Measurements from ENCODE around the gene RBM23. TPM values are rescaled to one million over a fixed set of nuclear protein-coding genes. Genes with fewer than 3 reads are reported as not detected.
"Not testable (repeated sequence)": the region's sequence is repeated elsewhere in the genome, so short reads cannot be mapped to it uniquely, and the experiment has no call there.

RBM23 gene
- total RNA-seq, 1 donor from 2014 or later, result 42.1 TPM

GRCh38 chr14:22952418-22952817, 33.5 kb upstream of the RBM23 start:
- no peak for DNase-seq
- no peak for TF ChIP-seq CTCF (IDR thresholded peaks at IDR 0.05; ENCODE audit: borderline replicate concordance)
- H3K27ac ChIP-seq (replicated peaks), result no peak overlapping the region
- intact Hi-C loops (cut with micrococcal nuclease), result no loop called here
- peaks cover 22% of the 10 kb centered on the region for H3K4me1 ChIP-seq
- H3K9me3 ChIP-seq (replicated peaks), result no peaks in the 10 kb centered on the region
- peaks cover 71% of the 10 kb centered on the region for H3K36me3 ChIP-seq
- no peaks in the 10 kb centered on the region for H3K27me3 ChIP-seq (ENCODE audit: low read depth)
- no peak overlapping the region for H3K4me3 ChIP-seq

- peaks cover 77% of the 10 kb centered on the region for H3K36me3 ChIP-seq
- intact Hi-C loops (cut with micrococcal nuclease), result not testable (repeated sequence)
Observed at GRCh38 chr14:22951795-22952194, 32.8 kb upstream of the RBM23 start.

GRCh38 chr14:22945642-22946041, 26.7 kb upstream of the RBM23 start:
- H3K27me3 ChIP-seq (ENCODE audit: low read depth), result no peaks in the 10 kb centered on the region
- no peaks in the 10 kb centered on the region for H3K9me3 ChIP-seq (replicated peaks)
- H3K27ac ChIP-seq (replicated peaks), result no peak overlapping the region
- H3K4me1 ChIP-seq, result no peaks in the 10 kb centered on the region
- DNase-seq, result no peak
- H3K4me3 ChIP-seq, result no peak overlapping the region
- peaks cover 65% of the 10 kb centered on the region for H3K36me3 ChIP-seq
- no peak for TF ChIP-seq CTCF (IDR thresholded peaks at IDR 0.05; ENCODE audit: borderline replicate concordance)
- intact Hi-C loops (cut with micrococcal nuclease), result no loop called here

More at GRCh38 chr14:22951795-22952194, 32.8 kb upstream of the RBM23 start:
- not testable (repeated sequence) for H3K9me3 ChIP-seq (replicated peaks); DNase-seq; H3K27me3 ChIP-seq (ENCODE audit: low read depth); H3K27ac ChIP-seq (replicated peaks); H3K4me3 ChIP-seq
- H3K4me1 ChIP-seq, result peaks cover 18% of the 10 kb centered on the region

- H3K4me3 ChIP-seq, result no peak overlapping the region
- H3K9me3 ChIP-seq (replicated peaks), result no peaks in the 10 kb centered on the region
- H3K36me3 ChIP-seq, result peaks cover 14% of the 10 kb centered on the region
- H3K27ac ChIP-seq (replicated peaks), result no peak overlapping the region
- intact Hi-C loops (cut with micrococcal nuclease), result no loop called here
- no peak for DNase-seq
- H3K27me3 ChIP-seq (ENCODE audit: low read depth), result no peaks in the 10 kb centered on the region
- no peaks in the 10 kb centered on the region for H3K4me1 ChIP-seq
- TF ChIP-seq CTCF (IDR thresholded peaks at IDR 0.05; ENCODE audit: borderline replicate concordance), result no peak
Observed at GRCh38 chr14:22939684-22940083, 20.7 kb upstream of the RBM23 start.

- Histone ChIP-seq H3K27me3 (ENCODE audit: low read depth) (no peaks in the 10 kb centered on the region), H3K4me1 (peaks cover 2% of the 10 kb centered on the region), H3K27ac (replicated peaks) (no peak overlapping the region), H3K4me3 (no peak overlapping the region), H3K36me3 (peaks cover 3% of the 10 kb centered on the region), H3K9me3 (replicated peaks) (no peaks in the 10 kb centered on the region)
- no peak for TF ChIP-seq CTCF (IDR thresholded peaks at IDR 0.05; ENCODE audit: borderline replicate concordance)
- intact Hi-C loops (cut with micrococcal nuclease), result no loop called here
- no peak for DNase-seq
Observed at GRCh38 chr14:22935156-22935555, 16.2 kb upstream of the RBM23 start.

- TF ChIP-seq CTCF (IDR thresholded peaks at IDR 0.05; ENCODE audit: borderline replicate concordance), result no peak
- Histone ChIP-seq H3K9me3 (replicated peaks) (no peaks in the 10 kb centered on the region), H3K27me3 (ENCODE audit: low read depth) (no peaks in the 10 kb centered on the region), H3K4me3 (no peak overlapping the region), H3K4me1 (peaks cover 25% of the 10 kb centered on the region), H3K36me3 (peaks cover 3% of the 10 kb centered on the region), H3K27ac (replicated peaks) (no peak overlapping the region)
- intact Hi-C loops (cut with micrococcal nuclease), result no loop called here
- no peak for DNase-seq
Observed at GRCh38 chr14:22932146-22932545, 13.2 kb upstream of the RBM23 start.

All from left ventricle myocardium inferior (tissue), 1 donor.